Spleen (tissue), 7 donors: Measurements from ENCODE around the gene ATP2A1.

Experiments used
- CTCF ChIP-seq, 11 experiments: fragments of 200-600 bp in 7 of 11; fragments of 450-650 bp in 4 of 11; sonication (generic) in 4 of 11; IDR thresholded peaks in 8 of 11; conservative IDR thresholded peaks in 3 of 11; 1 replicate in 7 of 11; 2 replicates in 4 of 11; pipeline versions ENCODE4 v1.4.0 to v1.8.0; 2016 to 2021; ENCODE audit warnings: antibody characterized with exemption in 11 of 11, inconsistent platforms in 4 of 11, mild to moderate bottlenecking in 1 of 11
- POLR2A ChIP-seq, 3 donors: fragments of 450-650 bp; IDR thresholded peaks; one replicate each; pipeline ENCODE4 v1.5.1; 2017; ENCODE audit warnings: antibody characterized with exemption in 3 of 3, mild to moderate bottlenecking in 1 of 3
- POLR2AphosphoS5 ChIP-seq, 3 donors: sonication (generic); formaldehyde crosslinking; IDR thresholded peaks; one replicate each; pipeline ENCODE4 v1.5.1; 2017; ENCODE audit warnings: antibody characterized with exemption in 3 of 3
- donor health status: DM: no; HTN: no; CAD: no; lungs with moderate emphysema.
- donor health status: DM: no; HTN: no; CAD: no.
- donor health status: DM: no; HTN: no; CAD: no.

GRCh38 chr16:28829747-28830146 lies 48.5 kb upstream of the ATP2A1 start:
- TF ChIP-seq CTCF (IDR thresholded peaks at IDR 0.05 in 8 of 11, conservative IDR thresholded peaks at IDR 0.05 in 3 of 11): no peak
- TF ChIP-seq POLR2A (IDR thresholded peaks at IDR 0.05): no peak
- TF ChIP-seq POLR2AphosphoS5 (IDR thresholded peaks at IDR 0.05): peak in 2 of 3 donors; percentile 25 to 37
